SH-SY5Y (cell line): ENCODE results near the gene KRTAP9-3.

Experiments
- GATA2 ChIP-seq: IDR thresholded peaks from 2 replicates; pipeline ENCODE4 v1.6.1; 2011; ENCODE audit warnings: mild to moderate bottlenecking, low read depth, low read length
- GATA3 ChIP-seq: IDR thresholded peaks from 2 replicates; pipeline ENCODE4 v1.6.1; 2011; ENCODE audit warnings: low read depth, mild to moderate bottlenecking, low read length, moderate library complexity

- TF ChIP-seq GATA2 = no peak
- no peak for TF ChIP-seq GATA3
Measured at GRCh38 chr17:41267711-41268110, 35.5 kb downstream of the KRTAP9-3 start.
